ENCODE results near the gene SHANK1.
A peak's percentile ranks its signal among the peaks of the same experiment; 100 is the strongest.

Gene SHANK1

DNA sequence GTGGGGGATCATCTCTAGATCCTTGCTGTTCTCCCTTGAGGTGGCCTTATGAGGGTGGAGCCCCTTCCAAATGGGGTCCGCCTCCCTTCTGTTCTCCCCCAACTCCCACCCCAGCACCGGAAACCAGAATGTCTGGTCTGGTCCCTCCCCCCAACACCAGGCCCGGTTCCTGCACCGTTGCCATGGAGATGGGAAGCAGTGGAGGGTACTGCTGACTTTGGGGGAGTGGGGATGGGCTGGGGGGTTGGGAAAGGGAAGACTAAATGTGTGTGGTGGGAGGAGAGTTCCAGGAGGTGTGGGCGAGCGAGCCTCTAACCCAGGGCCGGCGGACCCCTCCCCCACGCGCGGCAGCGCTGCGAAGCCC is 1.7 kb downstream of the SHANK1 start:
- CTCF ChIA-PET = interaction anchor here (0.6 to 3.6 kb wide), 2 partner anchors 12 to 228 kb away, joined by 5 to 17 read pairs; no protein-coding TSS in a partner anchor
- TF ChIP-seq ZNF266 (tag by site-specific recombination; IDR thresholded peaks at IDR 0.05; ENCODE audit: low read depth) (no peak), SP3 (tag by site-specific recombination; IDR thresholded peaks at IDR 0.05) (no peak), ZNF37A (tag by site-specific recombination; IDR thresholded peaks at IDR 0.05) (no peak), BCL11A (tag by site-specific recombination; IDR thresholded peaks at IDR 0.05; ENCODE audit: low read depth) (no peak), WT1 (tag by site-specific recombination; IDR thresholded peaks at IDR 0.05) (no peak), ZNF792 (tag by site-specific recombination; IDR thresholded peaks at IDR 0.05) (no peak), ZNF239 (tag by site-specific recombination; IDR thresholded peaks at IDR 0.05) (no peak), ZFP41 (tag by site-specific recombination; IDR thresholded peaks at IDR 0.05; ENCODE audit: borderline replicate concordance) (no peak), TRIM28 (IDR thresholded peaks at IDR 0.05; ENCODE audit: borderline replicate concordance, low read length) (no peak), ZNF133 (tag by site-specific recombination; IDR thresholded peaks at IDR 0.05) (no peak), ZNF555 (tag by site-specific recombination; conservative IDR thresholded peaks at IDR 0.05) (no peak), ZNF670 (tag by site-specific recombination; IDR thresholded peaks at IDR 0.05; ENCODE audit: low read depth) (no peak)
- TF ChIP-seq, protein P1, sequence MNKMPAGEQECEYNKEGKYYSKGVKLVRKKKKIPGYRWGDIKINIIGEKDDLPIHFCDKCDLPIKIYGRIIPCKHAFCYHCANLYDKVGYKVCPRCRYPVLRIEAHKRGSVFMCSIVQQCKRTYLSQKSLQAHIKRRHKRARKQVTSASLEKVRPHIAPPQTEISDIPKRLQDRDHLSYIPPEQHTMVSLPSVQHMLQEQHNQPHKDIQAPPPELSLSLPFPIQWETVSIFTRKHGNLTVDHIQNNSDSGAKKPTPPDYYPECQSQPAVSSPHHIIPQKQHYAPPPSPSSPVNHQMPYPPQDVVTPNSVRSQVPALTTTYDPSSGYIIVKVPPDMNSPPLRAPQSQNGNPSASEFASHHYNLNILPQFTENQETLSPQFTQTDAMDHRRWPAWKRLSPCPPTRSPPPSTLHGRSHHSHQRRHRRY (tag by site-specific recombination; IDR thresholded peaks at IDR 0.05) = no peak
- TF ChIP-seq, protein P2, sequence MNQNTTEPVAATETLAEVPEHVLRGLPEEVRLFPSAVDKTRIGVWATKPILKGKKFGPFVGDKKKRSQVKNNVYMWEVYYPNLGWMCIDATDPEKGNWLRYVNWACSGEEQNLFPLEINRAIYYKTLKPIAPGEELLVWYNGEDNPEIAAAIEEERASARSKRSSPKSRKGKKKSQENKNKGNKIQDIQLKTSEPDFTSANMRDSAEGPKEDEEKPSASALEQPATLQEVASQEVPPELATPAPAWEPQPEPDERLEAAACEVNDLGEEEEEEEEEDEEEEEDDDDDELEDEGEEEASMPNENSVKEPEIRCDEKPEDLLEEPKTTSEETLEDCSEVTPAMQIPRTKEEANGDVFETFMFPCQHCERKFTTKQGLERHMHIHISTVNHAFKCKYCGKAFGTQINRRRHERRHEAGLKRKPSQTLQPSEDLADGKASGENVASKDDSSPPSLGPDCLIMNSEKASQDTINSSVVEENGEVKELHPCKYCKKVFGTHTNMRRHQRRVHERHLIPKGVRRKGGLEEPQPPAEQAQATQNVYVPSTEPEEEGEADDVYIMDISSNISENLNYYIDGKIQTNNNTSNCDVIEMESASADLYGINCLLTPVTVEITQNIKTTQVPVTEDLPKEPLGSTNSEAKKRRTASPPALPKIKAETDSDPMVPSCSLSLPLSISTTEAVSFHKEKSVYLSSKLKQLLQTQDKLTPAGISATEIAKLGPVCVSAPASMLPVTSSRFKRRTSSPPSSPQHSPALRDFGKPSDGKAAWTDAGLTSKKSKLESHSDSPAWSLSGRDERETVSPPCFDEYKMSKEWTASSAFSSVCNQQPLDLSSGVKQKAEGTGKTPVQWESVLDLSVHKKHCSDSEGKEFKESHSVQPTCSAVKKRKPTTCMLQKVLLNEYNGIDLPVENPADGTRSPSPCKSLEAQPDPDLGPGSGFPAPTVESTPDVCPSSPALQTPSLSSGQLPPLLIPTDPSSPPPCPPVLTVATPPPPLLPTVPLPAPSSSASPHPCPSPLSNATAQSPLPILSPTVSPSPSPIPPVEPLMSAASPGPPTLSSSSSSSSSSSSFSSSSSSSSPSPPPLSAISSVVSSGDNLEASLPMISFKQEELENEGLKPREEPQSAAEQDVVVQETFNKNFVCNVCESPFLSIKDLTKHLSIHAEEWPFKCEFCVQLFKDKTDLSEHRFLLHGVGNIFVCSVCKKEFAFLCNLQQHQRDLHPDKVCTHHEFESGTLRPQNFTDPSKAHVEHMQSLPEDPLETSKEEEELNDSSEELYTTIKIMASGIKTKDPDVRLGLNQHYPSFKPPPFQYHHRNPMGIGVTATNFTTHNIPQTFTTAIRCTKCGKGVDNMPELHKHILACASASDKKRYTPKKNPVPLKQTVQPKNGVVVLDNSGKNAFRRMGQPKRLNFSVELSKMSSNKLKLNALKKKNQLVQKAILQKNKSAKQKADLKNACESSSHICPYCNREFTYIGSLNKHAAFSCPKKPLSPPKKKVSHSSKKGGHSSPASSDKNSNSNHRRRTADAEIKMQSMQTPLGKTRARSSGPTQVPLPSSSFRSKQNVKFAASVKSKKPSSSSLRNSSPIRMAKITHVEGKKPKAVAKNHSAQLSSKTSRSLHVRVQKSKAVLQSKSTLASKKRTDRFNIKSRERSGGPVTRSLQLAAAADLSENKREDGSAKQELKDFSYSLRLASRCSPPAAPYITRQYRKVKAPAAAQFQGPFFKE (tag by site-specific recombination; IDR thresholded peaks at IDR 0.05; ENCODE audit: borderline replicate concordance) = no peak
- TF ChIP-seq, protein P3, sequence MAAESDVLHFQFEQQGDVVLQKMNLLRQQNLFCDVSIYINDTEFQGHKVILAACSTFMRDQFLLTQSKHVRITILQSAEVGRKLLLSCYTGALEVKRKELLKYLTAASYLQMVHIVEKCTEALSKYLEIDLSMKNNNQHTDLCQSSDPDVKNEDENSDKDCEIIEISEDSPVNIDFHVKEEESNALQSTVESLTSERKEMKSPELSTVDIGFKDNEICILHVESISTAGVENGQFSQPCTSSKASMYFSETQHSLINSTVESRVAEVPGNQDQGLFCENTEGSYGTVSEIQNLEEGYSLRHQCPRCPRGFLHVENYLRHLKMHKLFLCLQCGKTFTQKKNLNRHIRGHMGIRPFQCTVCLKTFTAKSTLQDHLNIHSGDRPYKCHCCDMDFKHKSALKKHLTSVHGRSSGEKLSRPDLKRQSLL (tag by site-specific recombination; IDR thresholded peaks at IDR 0.05) = no peak
- TF ChIP-seq, protein P4, sequence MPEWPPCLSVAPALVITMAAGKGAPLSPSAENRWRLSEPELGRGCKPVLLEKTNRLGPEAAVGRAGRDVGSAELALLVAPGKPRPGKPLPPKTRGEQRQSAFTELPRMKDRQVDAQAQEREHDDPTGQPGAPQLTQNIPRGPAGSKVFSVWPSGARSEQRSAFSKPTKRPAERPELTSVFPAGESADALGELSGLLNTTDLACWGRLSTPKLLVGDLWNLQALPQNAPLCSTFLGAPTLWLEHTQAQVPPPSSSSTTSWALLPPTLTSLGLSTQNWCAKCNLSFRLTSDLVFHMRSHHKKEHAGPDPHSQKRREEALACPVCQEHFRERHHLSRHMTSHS (tag by site-specific recombination; IDR thresholded peaks at IDR 0.05) = no peak
- Histone ChIP-seq H3K36me3 (ENCODE audit: control insufficient read depth in 2 of 2, insufficient read depth in 1 of 2, low read length in 2 of 2) (no peaks in the 10 kb centered on the region), H3K27ac (ENCODE audit: extremely low read depth, low read depth, low read length) (no peak overlapping the region), H3K9me3 (ENCODE audit: control insufficient read depth, insufficient read depth, low read depth, low read length) (no peaks in the 10 kb centered on the region), H3K4me1 (ENCODE audit: control insufficient read depth, insufficient read depth, low read length) (no peaks in the 10 kb centered on the region), H3K4me3 (ENCODE audit: low read depth, low read length) (no peak overlapping the region)
- POLR2A ChIA-PET = no interaction called here

DNA sequence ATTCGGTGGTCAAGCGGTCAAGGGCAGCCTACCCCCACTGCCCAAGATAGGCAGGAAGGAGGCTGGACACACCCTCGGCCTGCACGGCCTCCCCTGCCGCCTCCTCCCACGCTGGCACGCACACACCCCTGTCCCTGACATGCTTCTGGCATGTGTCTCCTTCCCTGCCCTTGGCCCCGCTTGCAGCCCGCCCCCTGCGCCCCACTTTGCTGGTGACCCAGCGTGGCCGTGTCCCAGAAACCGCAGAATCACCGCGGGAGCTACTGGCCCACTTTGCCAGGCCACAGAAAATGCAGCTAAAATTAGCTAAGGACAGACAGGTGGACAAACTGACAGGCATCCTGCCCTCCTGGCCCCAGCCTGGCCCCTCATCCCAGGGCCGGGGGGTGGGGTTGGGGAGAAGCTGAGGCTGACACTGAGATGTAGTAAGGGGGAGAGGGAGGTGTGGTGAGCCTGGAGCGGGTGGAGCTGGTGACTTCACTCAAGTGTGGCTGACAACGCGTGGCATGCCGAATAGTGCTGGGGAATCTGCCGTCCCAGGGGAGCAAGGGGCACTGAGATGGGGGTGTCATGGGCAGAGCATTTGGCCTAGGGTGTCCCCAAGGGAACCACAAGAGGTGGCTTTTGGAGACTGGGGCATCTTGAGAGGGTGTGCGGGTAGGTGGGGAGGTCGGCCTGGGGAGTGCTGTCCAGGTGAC is 2.4 kb downstream of the SHANK1 start:
- no peak overlapping the region for H3K4me3 ChIP-seq (ENCODE audit: low read depth, low read length)
- POLR2A ChIA-PET = no interaction called here
- H3K4me1 ChIP-seq (ENCODE audit: control insufficient read depth, insufficient read depth, low read length) = no peaks in the 10 kb centered on the region
- TF ChIP-seq IKZF3 (tag by site-specific recombination; IDR thresholded peaks at IDR 0.05) (no peak), KLF1 (tag by site-specific recombination; IDR thresholded peaks at IDR 0.05) (peak; percentile 76), SCRT2 (tag by site-specific recombination; IDR thresholded peaks at IDR 0.05) (0 out of 2 replicates have a peak, but pooled peaks have one; percentile 49)
- TF ChIP-seq, protein P5, sequence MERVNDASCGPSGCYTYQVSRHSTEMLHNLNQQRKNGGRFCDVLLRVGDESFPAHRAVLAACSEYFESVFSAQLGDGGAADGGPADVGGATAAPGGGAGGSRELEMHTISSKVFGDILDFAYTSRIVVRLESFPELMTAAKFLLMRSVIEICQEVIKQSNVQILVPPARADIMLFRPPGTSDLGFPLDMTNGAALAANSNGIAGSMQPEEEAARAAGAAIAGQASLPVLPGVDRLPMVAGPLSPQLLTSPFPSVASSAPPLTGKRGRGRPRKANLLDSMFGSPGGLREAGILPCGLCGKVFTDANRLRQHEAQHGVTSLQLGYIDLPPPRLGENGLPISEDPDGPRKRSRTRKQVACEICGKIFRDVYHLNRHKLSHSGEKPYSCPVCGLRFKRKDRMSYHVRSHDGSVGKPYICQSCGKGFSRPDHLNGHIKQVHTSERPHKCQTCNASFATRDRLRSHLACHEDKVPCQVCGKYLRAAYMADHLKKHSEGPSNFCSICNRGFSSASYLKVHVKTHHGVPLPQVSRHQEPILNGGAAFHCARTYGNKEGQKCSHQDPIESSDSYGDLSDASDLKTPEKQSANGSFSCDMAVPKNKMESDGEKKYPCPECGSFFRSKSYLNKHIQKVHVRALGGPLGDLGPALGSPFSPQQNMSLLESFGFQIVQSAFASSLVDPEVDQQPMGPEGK (tag by site-specific recombination; IDR thresholded peaks at IDR 0.05) = peak; percentile 50; the same call in 1 of the 2 replicates
- TF ChIP-seq, protein P6, sequence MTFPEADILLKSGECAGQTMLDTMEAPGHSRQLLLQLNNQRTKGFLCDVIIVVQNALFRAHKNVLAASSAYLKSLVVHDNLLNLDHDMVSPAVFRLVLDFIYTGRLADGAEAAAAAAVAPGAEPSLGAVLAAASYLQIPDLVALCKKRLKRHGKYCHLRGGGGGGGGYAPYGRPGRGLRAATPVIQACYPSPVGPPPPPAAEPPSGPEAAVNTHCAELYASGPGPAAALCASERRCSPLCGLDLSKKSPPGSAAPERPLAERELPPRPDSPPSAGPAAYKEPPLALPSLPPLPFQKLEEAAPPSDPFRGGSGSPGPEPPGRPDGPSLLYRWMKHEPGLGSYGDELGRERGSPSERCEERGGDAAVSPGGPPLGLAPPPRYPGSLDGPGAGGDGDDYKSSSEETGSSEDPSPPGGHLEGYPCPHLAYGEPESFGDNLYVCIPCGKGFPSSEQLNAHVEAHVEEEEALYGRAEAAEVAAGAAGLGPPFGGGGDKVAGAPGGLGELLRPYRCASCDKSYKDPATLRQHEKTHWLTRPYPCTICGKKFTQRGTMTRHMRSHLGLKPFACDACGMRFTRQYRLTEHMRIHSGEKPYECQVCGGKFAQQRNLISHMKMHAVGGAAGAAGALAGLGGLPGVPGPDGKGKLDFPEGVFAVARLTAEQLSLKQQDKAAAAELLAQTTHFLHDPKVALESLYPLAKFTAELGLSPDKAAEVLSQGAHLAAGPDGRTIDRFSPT (tag by site-specific recombination; IDR thresholded peaks at IDR 0.05) = 0 out of 2 replicates have a peak, but pooled peaks have one; percentile 17
- no peaks in the 10 kb centered on the region for H3K9me3 ChIP-seq (ENCODE audit: control insufficient read depth, insufficient read depth, low read depth, low read length)
- CTCF ChIA-PET = interaction anchor here (0.8 to 3.6 kb wide), 2 partner anchors 8 to 12 kb away, joined by 4 to 17 read pairs; no protein-coding TSS in a partner anchor
- no peak overlapping the region for H3K27ac ChIP-seq (ENCODE audit: extremely low read depth, low read depth, low read length)
- H3K36me3 ChIP-seq (ENCODE audit: control insufficient read depth in 2 of 2, insufficient read depth in 1 of 2, low read length in 2 of 2) = no peaks in the 10 kb centered on the region
